CD14-positive monocyte (primary cell): ENCODE data around the gene CEP19. TPM values are rescaled to one million over a fixed set of nuclear protein-coding genes. Genes with fewer than 3 reads are reported as not detected.
"Not testable (repeated sequence)": the region's sequence is repeated elsewhere in the genome, so short reads cannot be mapped to it uniquely, and the experiment has no call there.

Experiments used
- DNase-seq, 3 donors: peaks; one replicate each; pipeline ENCODE4 v3.0.0-alpha.2; 2011 to 2022
- H2AFZ ChIP-seq: 2 replicates; pipeline ENCODE4 v1.6.0; 2012; ENCODE audit warnings: mild to moderate bottlenecking, low read depth, low read length, inconsistent platforms; ENCODE audit not compliant: insufficient read depth, poor library complexity, severe bottlenecking
- H3K27ac ChIP-seq, 2 donors: 1 replicate in 1 of 2; 2 replicates in 1 of 2; pipeline ENCODE4 v1.5.1; 2012 to 2013; ENCODE audit warnings: low read length in 2 of 2, control low read depth in 1 of 2, inconsistent platforms in 1 of 2, low read depth in 1 of 2, mild to moderate bottlenecking in 1 of 2
- H3K27me3 ChIP-seq, 2 donors: one replicate each; pipeline versions ENCODE4 v1.6.0 to v1.6.1; 2011 to 2013; ENCODE audit warnings: low read length in 2 of 2; ENCODE audit not compliant: control insufficient read depth in 2 of 2, insufficient read depth in 2 of 2
- H3K36me3 ChIP-seq, 2 donors: replicated peaks in 1 of 2; 1 replicate in 1 of 2; 2 replicates in 1 of 2; pipeline versions ENCODE4 v1.5.1 to v1.6.1; 2012 to 2013; ENCODE audit warnings: low read length in 2 of 2, control low read depth in 1 of 2, inconsistent platforms in 1 of 2, mild to moderate bottlenecking in 1 of 2; ENCODE audit not compliant: insufficient read depth in 2 of 2, control insufficient read depth in 1 of 2
- H3K4me1 ChIP-seq, 2 donors: 1 replicate in 1 of 2; 2 replicates in 1 of 2; pipeline versions ENCODE4 v1.5.1 to v1.6.1; 2012 to 2013; ENCODE audit warnings: low read length in 2 of 2, control low read depth in 1 of 2, inconsistent platforms in 1 of 2, mild to moderate bottlenecking in 1 of 2, moderate library complexity in 1 of 2; ENCODE audit not compliant: insufficient read depth in 2 of 2, control insufficient read depth in 1 of 2
- H3K4me2 ChIP-seq: replicated peaks from 2 replicates; pipeline ENCODE3; 2012; ENCODE audit warnings: low read length, moderate library complexity, mild to moderate bottlenecking; ENCODE audit not compliant: poor library complexity, severe bottlenecking; ENCODE audit errors: extremely low read depth
- H3K4me3 ChIP-seq, 3 experiments: fragments of 200-600 bp in 1 of 3; sonication (generic) in 1 of 3; replicated peaks in 1 of 3; 1 replicate in 2 of 3; 2 replicates in 1 of 3; pipeline ENCODE4 v1.5.1; 2011 to 2013; ENCODE audit warnings: low read length in 3 of 3, mild to moderate bottlenecking in 3 of 3, control low read depth in 2 of 3, low read depth in 2 of 3, inconsistent platforms in 1 of 3, moderate library complexity in 1 of 3
- H3K79me2 ChIP-seq: 2 replicates; pipeline ENCODE4 v1.6.0; 2012; ENCODE audit warnings: mild to moderate bottlenecking, control low read depth, inconsistent platforms, low read length, moderate library complexity; ENCODE audit not compliant: insufficient read depth
- H3K9ac ChIP-seq: 2 replicates; pipeline ENCODE4 v1.6.0; 2017; ENCODE audit warnings: low read length, mild to moderate bottlenecking; ENCODE audit not compliant: insufficient read depth, poor library complexity, severe bottlenecking
- H3K9me3 ChIP-seq, 2 donors: replicated peaks in 1 of 2; 1 replicate in 1 of 2; 2 replicates in 1 of 2; pipeline versions ENCODE4 v1.5.1 to v1.6.1; 2012 to 2013; ENCODE audit warnings: low read length in 2 of 2, control low read depth in 1 of 2; ENCODE audit not compliant: control insufficient read depth in 1 of 2, insufficient read depth in 1 of 2
- H4K20me1 ChIP-seq: 2 replicates; pipeline ENCODE4 v1.6.0; 2012; ENCODE audit warnings: mild to moderate bottlenecking, low read length, control low read depth, moderate library complexity; ENCODE audit not compliant: insufficient read depth
- H3K27ac Mint-ChIP-seq, 7 donors: one replicate each; pipeline ENCODE4 v1.8.0; 2020; ENCODE audit warnings: mild to moderate bottlenecking in 7 of 7, mixed read lengths in 7 of 7, moderate library complexity in 6 of 7, inconsistent platforms in 2 of 7
- H3K27me3 Mint-ChIP-seq, 3 donors: one replicate each; pipeline ENCODE4 v1.8.0; 2021 to 2022; ENCODE audit warnings: low read depth in 3 of 3, mild to moderate bottlenecking in 3 of 3, mixed read lengths in 3 of 3, moderate library complexity in 3 of 3, inconsistent platforms in 1 of 3
- H3K36me3 Mint-ChIP-seq, 2 donors: one replicate each; pipeline ENCODE4 v1.8.0; 2020; ENCODE audit warnings: mixed read lengths in 2 of 2, inconsistent platforms in 1 of 2, mild to moderate bottlenecking in 1 of 2
- H3K4me1 Mint-ChIP-seq: one replicate; pipeline ENCODE4 v1.8.0; 2020; ENCODE audit warnings: mild to moderate bottlenecking, mixed read lengths
- H3K4me3 Mint-ChIP-seq, 2 donors: one replicate each; pipeline ENCODE4 v1.8.0; 2020; ENCODE audit warnings: mild to moderate bottlenecking in 2 of 2, mixed read lengths in 2 of 2, moderate library complexity in 1 of 2
- H3K9me3 Mint-ChIP-seq, 7 donors: one replicate each; pipeline ENCODE4 v1.8.0; 2020 to 2022; ENCODE audit warnings: mixed read lengths in 7 of 7, mild to moderate bottlenecking in 6 of 7, moderate library complexity in 6 of 7, inconsistent platforms in 2 of 7
- WGBS: methylation state at CpG from one replicate; pipeline ENCODE4 v1.1.5; 2013; ENCODE audit warnings: missing lambda C conversion rate; ENCODE audit not compliant: insufficient coverage; 5-methylcytosine and 5-hydroxymethylcytosine counted together
- intact Hi-C, 2 donors: fragments of 100-400 bp; cut with micrococcal nuclease; formaldehyde crosslinking; loops; one replicate each; pipeline versions ENCODE4 v1.15.0 to v1.15.1; 2023
- polyA plus RNA-seq, 3 donors: library from polyadenylated mRNA; depleted of rRNA in 1 of 3; unstranded in 2 of 3; stranded (reverse) in 1 of 3; fragments of 300-500 nt in 2 of 3; fragments of >200 nt in 1 of 3; fragmentation: Illumina TruSeq in 2 of 3; gene quantifications; 1 replicate in 2 of 3; 2 replicates in 1 of 3; pipeline ENCODE4 v1.2.3, GENCODE V29; 2012 to 2021
- TF ChIP-seq, protein P1 (sequence below): fragments of 200-600 bp; IDR thresholded peaks from one replicate; pipeline ENCODE4 v1.8.0; 2022; ENCODE audit warnings: antibody characterized with exemption, mild to moderate bottlenecking

The CEP19 gene
- polyA plus RNA-seq, 3 donors, result 1.7 to 3.2 (median 2.7) TPM

DNA sequence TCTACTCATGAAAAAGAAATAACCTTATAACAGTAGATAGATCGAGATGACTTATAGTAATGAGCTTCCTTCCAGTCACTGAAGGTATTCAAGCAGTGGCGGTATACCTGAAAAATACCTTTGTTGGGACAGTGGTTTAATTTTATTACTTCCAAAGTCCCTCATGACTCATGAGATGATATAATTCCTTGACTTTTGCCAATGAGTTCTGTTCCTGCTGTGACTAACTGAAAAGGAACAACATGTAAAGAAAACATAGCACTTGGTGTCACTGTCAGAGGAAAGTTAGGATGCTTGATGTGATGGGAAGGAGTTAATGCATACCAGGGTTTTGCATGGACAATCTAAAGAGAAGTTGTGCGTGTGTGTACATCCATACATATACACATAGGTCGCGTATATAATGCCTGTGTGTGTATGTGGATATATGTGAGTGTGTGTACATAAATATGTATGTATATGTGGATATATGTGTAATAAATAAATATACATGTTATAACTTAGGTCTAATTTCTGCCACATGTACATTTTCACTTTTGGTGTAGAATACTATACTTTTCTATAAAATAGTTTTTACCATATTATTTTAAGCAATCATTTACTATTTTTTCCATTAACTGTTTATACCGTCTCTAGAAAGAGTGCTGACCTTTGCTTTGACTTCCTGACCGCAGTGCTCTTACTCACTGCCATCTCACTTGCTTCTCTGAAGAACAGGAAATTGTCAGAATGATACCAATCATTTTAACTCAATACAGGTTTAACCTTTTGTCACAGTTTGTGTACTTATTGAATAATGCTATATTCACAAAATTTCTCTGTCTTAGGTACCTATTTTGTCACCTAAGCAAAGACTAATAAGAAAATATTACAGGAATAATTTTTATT lies 15.0 kb upstream of the CEP19 start:
- Histone ChIP-seq H2AFZ (no peak overlapping the region), H3K27ac (no peak overlapping the region), H3K4me1 (no peaks in the 10 kb centered on the region), H4K20me1 (no peaks in the 10 kb centered on the region), H3K4me2 (no peak overlapping the region), H3K36me3 (peaks cover 26 to 66% of the 10 kb centered on the region in 2 donors), H3K9me3 (no peaks in the 10 kb centered on the region), H3K9ac (no peak overlapping the region), H3K79me2 (no peaks in the 10 kb centered on the region), H3K27me3 (no peaks in the 10 kb centered on the region), H3K4me3 (no peak overlapping the region)
- Mint-ChIP-seq H3K36me3 (peaks cover 33 to 55% of the 10 kb centered on the region in 2 donors), H3K27ac (no peak overlapping the region), H3K9me3 (peaks cover 0 to 3% (median 0%) of the 10 kb centered on the region in 7 donors), H3K4me3 (no peak overlapping the region), H3K4me1 (no peaks in the 10 kb centered on the region), H3K27me3 (peaks cover 0 to 1% (median 0%) of the 10 kb centered on the region in 3 donors)
- TF ChIP-seq, protein P1, sequence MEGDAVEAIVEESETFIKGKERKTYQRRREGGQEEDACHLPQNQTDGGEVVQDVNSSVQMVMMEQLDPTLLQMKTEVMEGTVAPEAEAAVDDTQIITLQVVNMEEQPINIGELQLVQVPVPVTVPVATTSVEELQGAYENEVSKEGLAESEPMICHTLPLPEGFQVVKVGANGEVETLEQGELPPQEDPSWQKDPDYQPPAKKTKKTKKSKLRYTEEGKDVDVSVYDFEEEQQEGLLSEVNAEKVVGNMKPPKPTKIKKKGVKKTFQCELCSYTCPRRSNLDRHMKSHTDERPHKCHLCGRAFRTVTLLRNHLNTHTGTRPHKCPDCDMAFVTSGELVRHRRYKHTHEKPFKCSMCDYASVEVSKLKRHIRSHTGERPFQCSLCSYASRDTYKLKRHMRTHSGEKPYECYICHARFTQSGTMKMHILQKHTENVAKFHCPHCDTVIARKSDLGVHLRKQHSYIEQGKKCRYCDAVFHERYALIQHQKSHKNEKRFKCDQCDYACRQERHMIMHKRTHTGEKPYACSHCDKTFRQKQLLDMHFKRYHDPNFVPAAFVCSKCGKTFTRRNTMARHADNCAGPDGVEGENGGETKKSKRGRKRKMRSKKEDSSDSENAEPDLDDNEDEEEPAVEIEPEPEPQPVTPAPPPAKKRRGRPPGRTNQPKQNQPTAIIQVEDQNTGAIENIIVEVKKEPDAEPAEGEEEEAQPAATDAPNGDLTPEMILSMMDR, result no peak
- no CpG with 5 or more reads among the region's 7 CpGs for WGBS
- no peak for DNase-seq
- intact Hi-C loops, result no loop called here

DNA sequence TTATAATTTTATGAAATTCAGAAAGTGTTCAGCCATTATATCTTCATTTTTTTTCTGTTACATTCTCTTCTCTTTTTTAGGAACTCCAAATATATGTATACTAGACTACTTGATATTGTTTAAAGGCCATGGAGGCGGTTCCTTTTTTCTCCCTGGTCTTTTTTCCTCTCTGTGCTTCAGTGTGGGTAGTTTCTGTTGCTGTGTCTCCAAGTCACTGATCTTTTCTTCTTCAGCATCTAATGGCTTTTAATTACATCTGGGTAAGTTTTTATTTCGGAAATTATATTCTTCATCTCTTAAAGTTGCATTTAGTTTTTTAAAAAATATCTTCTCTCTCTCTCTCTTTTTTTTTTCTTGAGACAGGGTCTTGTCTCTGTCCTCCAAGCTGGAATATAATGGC lies 9.0 kb upstream of the CEP19 start:
- H2AFZ ChIP-seq, result no peak overlapping the region
- no peak for DNase-seq
- no peak overlapping the region for H3K9ac ChIP-seq
- Mint-ChIP-seq H3K27me3 (peaks cover 0 to 1% (median 0%) of the 10 kb centered on the region in 3 donors), H3K36me3 (peaks cover 34 to 44% of the 10 kb centered on the region in 2 donors), H3K27ac (peak overlapping the region in 1 of 7 donors; percentile 51), H3K4me1 (peaks cover 5% of the 10 kb centered on the region), H3K9me3 (peaks cover 0 to 4% (median 2%) of the 10 kb centered on the region in 7 donors), H3K4me3 (no peak overlapping the region)
- no peaks in the 10 kb centered on the region for H4K20me1 ChIP-seq
- no peaks in the 10 kb centered on the region for H3K4me1 ChIP-seq
- no peaks in the 10 kb centered on the region for H3K27me3 ChIP-seq
- no peak overlapping the region for H3K4me3 ChIP-seq
- no CpG with 5 or more reads among the region's 2 CpGs for WGBS
- peaks cover 16% of the 10 kb centered on the region for H3K79me2 ChIP-seq
- intact Hi-C loops, result no loop called here
- no peak overlapping the region for H3K4me2 ChIP-seq
- TF ChIP-seq, protein P1, result no peak
- peaks cover 12 to 37% of the 10 kb centered on the region in 2 donors for H3K36me3 ChIP-seq
- no peak overlapping the region for H3K27ac ChIP-seq
- H3K9me3 ChIP-seq, result no peaks in the 10 kb centered on the region

DNA sequence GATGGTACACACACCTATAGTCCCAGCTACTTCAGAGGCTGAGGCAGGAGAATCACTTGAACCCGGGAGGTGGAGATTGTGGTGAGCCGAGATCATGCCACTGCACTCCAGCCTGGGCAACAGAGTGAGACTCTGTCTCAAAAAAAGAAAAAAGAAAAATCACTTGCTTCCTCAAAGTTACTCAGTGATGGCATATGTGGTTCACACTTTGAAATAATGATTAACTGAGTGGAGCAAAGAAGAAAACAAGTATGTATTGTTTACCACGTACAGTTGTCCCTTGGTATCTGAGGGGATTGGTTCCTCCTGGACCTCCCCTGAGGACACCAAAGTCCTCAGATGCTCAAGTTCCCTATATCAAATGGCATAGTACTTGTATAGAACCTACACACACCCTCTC lies 5.1 kb upstream of the CEP19 start:
- H3K27me3 Mint-ChIP-seq, H3K27ac Mint-ChIP-seq, H2AFZ ChIP-seq, H3K4me3 ChIP-seq, H3K9me3 Mint-ChIP-seq, H4K20me1 ChIP-seq, H3K4me2 ChIP-seq, H3K9me3 ChIP-seq, H3K4me3 Mint-ChIP-seq, H3K9ac ChIP-seq, H3K36me3 ChIP-seq, intact Hi-C loops, DNase-seq, H3K27ac ChIP-seq, H3K27me3 ChIP-seq: not testable (repeated sequence)
- peaks cover 28% of the 10 kb centered on the region for H3K79me2 ChIP-seq
- Mint-ChIP-seq H3K36me3 (peaks cover 19 to 22% of the 10 kb centered on the region in 2 donors), H3K4me1 (peaks cover 19% of the 10 kb centered on the region)
- H3K4me1 ChIP-seq, result peaks cover 12 to 21% of the 10 kb centered on the region in 2 donors
- no CpG with 5 or more reads among the region's 3 CpGs for WGBS
